ENCODE data around the gene LDLR.
"Not testable (repeated sequence)": the region's sequence is repeated elsewhere in the genome, so short reads cannot be mapped to it uniquely, and the experiment has no call there.

The LDLR gene

GRCh38 chr19:11136400-11137101 lies 47.3 kb downstream of the LDLR start:
- no peak overlapping the region for H3K27ac ChIP-seq (ENCODE audit: low read depth, low read length)
- TF ChIP-seq, protein P1, sequence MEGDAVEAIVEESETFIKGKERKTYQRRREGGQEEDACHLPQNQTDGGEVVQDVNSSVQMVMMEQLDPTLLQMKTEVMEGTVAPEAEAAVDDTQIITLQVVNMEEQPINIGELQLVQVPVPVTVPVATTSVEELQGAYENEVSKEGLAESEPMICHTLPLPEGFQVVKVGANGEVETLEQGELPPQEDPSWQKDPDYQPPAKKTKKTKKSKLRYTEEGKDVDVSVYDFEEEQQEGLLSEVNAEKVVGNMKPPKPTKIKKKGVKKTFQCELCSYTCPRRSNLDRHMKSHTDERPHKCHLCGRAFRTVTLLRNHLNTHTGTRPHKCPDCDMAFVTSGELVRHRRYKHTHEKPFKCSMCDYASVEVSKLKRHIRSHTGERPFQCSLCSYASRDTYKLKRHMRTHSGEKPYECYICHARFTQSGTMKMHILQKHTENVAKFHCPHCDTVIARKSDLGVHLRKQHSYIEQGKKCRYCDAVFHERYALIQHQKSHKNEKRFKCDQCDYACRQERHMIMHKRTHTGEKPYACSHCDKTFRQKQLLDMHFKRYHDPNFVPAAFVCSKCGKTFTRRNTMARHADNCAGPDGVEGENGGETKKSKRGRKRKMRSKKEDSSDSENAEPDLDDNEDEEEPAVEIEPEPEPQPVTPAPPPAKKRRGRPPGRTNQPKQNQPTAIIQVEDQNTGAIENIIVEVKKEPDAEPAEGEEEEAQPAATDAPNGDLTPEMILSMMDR (IDR thresholded peaks at IDR 0.05; ENCODE audit: insufficient read depth, low read length, poor library complexity, severe bottlenecking) = no peak
- no peaks in the 10 kb centered on the region for H3K27me3 ChIP-seq (ENCODE audit: low read length)
- H3K79me2 ChIP-seq (ENCODE audit: insufficient read depth, low read length) = no peaks in the 10 kb centered on the region
- H3F3A ChIP-seq (ENCODE audit: insufficient read depth) = peaks cover 19% of the 10 kb centered on the region
- H3K9me3 ChIP-seq (ENCODE audit: insufficient read depth, low read length) = no peaks in the 10 kb centered on the region
- no peak overlapping the region for H3K4me3 ChIP-seq (ENCODE audit: insufficient read depth, low read length, poor library complexity, severe bottlenecking)
- 0 out of 2 replicates have a peak, but pooled peaks cover 4% of the 10 kb centered on the region for H3K36me3 ChIP-seq (ENCODE audit: low read length)
- H3K9me2 ChIP-seq (replicated peaks; ENCODE audit: insufficient read depth, low read length) = no peaks in the 10 kb centered on the region
- no peak overlapping the region for H2AFZ ChIP-seq (ENCODE audit: low read depth, low read length, severe bottlenecking)
- no peak overlapping the region for H3K9ac ChIP-seq (ENCODE audit: low read length)
- H4K20me1 ChIP-seq (ENCODE audit: low read depth, low read length) = no peaks in the 10 kb centered on the region
- no peak overlapping the region for H3K4me2 ChIP-seq (ENCODE audit: low read depth, low read length, poor library complexity, severe bottlenecking)

DNA sequence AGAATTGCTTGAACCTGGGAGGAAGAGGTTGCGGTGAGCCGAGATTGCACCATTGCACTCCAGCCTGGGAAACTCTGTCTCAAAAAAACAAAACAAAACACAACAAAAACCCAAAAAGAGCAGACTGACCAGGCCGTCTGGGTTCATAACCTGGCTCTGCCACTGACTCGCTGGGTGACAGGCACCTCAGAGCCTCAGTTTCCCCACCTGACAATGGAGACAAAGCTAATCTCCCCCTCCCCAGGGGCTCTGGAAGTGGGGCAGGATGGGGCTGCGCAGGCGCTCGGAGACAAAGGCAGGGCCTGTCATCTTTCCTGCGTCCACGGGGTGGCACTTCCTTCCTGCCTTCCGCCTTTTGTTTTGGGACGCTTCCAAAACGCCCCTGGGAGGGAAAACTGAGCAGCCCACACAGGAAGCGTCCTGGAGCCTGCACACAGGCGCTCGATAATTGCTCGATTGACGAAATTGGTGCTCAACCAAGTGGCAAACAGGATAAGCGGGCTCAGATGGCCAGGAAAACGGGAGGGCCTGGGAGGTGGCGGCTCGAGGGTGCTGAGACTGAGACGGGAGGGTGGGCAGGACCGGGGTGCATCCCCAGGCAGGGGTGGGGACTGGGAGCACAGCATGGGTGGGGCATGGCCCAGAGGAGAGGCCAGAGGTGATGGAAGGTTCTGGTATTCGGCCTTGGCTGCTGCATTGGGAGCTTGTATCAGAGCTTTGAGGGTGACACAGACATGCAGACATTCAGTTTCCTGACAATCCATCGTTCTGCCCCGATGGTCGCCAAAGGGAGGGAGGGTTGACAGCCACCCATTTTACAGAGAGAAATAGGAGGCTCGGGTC lies 48.5 kb downstream of the LDLR start:
- Histone ChIP-seq H3K4me2 (ENCODE audit: low read depth, low read length, poor library complexity, severe bottlenecking) (peak overlapping the region; percentile 36), H2AFZ (ENCODE audit: low read depth, low read length, severe bottlenecking) (no peak overlapping the region), H3K9me2 (replicated peaks; ENCODE audit: insufficient read depth, low read length) (no peaks in the 10 kb centered on the region), H4K20me1 (ENCODE audit: low read depth, low read length) (no peaks in the 10 kb centered on the region), H3K79me2 (ENCODE audit: insufficient read depth, low read length) (no peaks in the 10 kb centered on the region), H3K4me3 (ENCODE audit: insufficient read depth, low read length, poor library complexity, severe bottlenecking) (no peak overlapping the region), H3K27ac (ENCODE audit: low read depth, low read length) (no peak overlapping the region), H3K27me3 (ENCODE audit: low read length) (no peaks in the 10 kb centered on the region), H3F3A (ENCODE audit: insufficient read depth) (peaks cover 18% of the 10 kb centered on the region), H3K9ac (ENCODE audit: low read length) (peak overlapping the region; percentile 22; the same call in 1 of the 2 replicates), H3K9me3 (ENCODE audit: insufficient read depth, low read length) (no peaks in the 10 kb centered on the region), H3K36me3 (ENCODE audit: low read length) (no peaks in the 10 kb centered on the region)
- TF ChIP-seq, protein P1 (IDR thresholded peaks at IDR 0.05; ENCODE audit: insufficient read depth, low read length, poor library complexity, severe bottlenecking) = peak; percentile 57
- no peak for TF ChIP-seq EZH2phosphoT487 (conservative IDR thresholded peaks at IDR 0.05; ENCODE audit: low read length)

- TF ChIP-seq, protein P1 (IDR thresholded peaks at IDR 0.05; ENCODE audit: insufficient read depth, low read length, poor library complexity, severe bottlenecking) = no peak
- TF ChIP-seq EZH2phosphoT487 (conservative IDR thresholded peaks at IDR 0.05; ENCODE audit: low read length) = no peak
- Histone ChIP-seq H3K4me3 (ENCODE audit: insufficient read depth, low read length, poor library complexity, severe bottlenecking) (no peak overlapping the region), H2AFZ (ENCODE audit: low read depth, low read length, severe bottlenecking) (no peak overlapping the region), H3K36me3 (ENCODE audit: low read length) (no peaks in the 10 kb centered on the region), H3K79me2 (ENCODE audit: insufficient read depth, low read length) (no peaks in the 10 kb centered on the region), H3K9me2 (replicated peaks; ENCODE audit: insufficient read depth, low read length) (no peaks in the 10 kb centered on the region), H3K9ac (ENCODE audit: low read length) (no peak overlapping the region), H3K27me3 (ENCODE audit: low read length) (no peaks in the 10 kb centered on the region), H3K9me3 (ENCODE audit: insufficient read depth, low read length) (no peaks in the 10 kb centered on the region), H4K20me1 (ENCODE audit: low read depth, low read length) (no peaks in the 10 kb centered on the region), H3F3A (ENCODE audit: insufficient read depth) (peaks cover 11% of the 10 kb centered on the region), H3K27ac (ENCODE audit: low read depth, low read length) (no peak overlapping the region), H3K4me2 (ENCODE audit: low read depth, low read length, poor library complexity, severe bottlenecking) (no peak overlapping the region)
Measured at GRCh38 chr19:11138601-11139300, 49.5 kb downstream of the LDLR start.

DNA sequence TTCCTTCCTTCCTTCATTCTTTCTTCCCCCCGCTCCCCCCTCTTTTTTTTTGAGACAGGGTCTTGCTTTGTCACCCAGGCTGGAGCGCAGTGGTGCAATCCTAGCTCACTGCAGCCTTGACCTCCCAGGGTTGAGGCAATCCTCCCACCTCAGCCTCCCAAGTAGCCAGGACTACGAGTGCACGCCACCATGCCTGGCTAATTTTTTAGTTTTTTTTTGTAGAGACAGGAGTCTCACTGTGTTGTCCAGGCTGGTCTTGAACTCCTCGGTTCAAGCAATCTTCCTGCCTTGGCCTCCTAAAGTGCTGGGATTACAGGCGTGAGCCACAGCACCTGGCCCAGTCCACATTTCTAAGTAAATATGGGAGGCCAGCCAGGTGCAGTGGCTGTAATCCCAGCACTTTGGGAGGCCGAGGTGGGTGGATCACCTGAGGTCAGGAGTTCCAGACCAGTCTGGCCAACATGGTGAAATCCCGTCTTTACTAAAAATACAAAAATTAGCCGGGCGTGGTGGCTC lies 50.8 kb downstream of the LDLR start:
- H4K20me1 ChIP-seq (ENCODE audit: low read depth, low read length); H2AFZ ChIP-seq (ENCODE audit: low read depth, low read length, severe bottlenecking); H3K9me3 ChIP-seq (ENCODE audit: insufficient read depth, low read length); H3K9ac ChIP-seq (ENCODE audit: low read length); H3K79me2 ChIP-seq (ENCODE audit: insufficient read depth, low read length); H3K36me3 ChIP-seq (ENCODE audit: low read length); H3K27ac ChIP-seq (ENCODE audit: low read depth, low read length); H3K4me2 ChIP-seq (ENCODE audit: low read depth, low read length, poor library complexity, severe bottlenecking); H3K9me2 ChIP-seq (replicated peaks; ENCODE audit: insufficient read depth, low read length); H3K4me3 ChIP-seq (ENCODE audit: insufficient read depth, low read length, poor library complexity, severe bottlenecking); H3K27me3 ChIP-seq (ENCODE audit: low read length): not testable (repeated sequence)
- H3F3A ChIP-seq (ENCODE audit: insufficient read depth) = peaks cover 12% of the 10 kb centered on the region

Data from SU-DHL-6 (cell line).